ENCODE results near the gene OCA2. TPM values are rescaled to one million over a fixed set of nuclear protein-coding genes. Genes with fewer than 3 reads are reported as not detected.

Gene OCA2
- polyA plus RNA-seq, 1 donor from 2014 or later: 0.97 TPM

DNA sequence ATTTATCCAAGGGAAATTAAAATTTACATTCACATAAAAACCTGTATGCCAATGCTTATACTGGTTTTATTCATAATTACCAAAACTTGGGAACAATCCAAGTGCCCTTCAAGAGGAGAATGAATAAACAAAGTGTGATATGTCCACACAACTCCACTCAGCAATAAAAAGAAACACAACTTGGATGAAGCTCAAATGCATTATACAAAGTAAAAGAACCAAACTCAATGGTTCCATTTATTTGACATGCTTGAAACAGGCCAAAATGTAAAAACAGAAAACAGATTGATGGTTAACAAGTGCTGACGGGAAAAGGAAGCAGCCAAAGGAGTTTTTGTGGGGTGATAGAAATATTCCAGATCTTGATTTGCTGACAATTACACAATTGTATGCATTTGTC is 23.5 kb downstream of the OCA2 start:
- no peak overlapping the region for H3K27ac ChIP-seq (ENCODE audit: low read length)
- H3K4me3 ChIP-seq (ENCODE audit: low read length): no peak overlapping the region
- no peaks in the 10 kb centered on the region for H3K36me3 ChIP-seq (ENCODE audit: insufficient read depth, low read length)
- no peak overlapping the region for H3K4me2 ChIP-seq (ENCODE audit: low read length)
- H3F3A ChIP-seq (ENCODE audit: insufficient read depth, low read length, poor library complexity, severe bottlenecking): no peaks in the 10 kb centered on the region
- no peak overlapping the region for H3K9ac ChIP-seq (ENCODE audit: low read length)
- H2AFZ ChIP-seq (ENCODE audit: low read depth, low read length): no peak overlapping the region
- no peaks in the 10 kb centered on the region for H3K79me2 ChIP-seq (replicated peaks; ENCODE audit: insufficient read depth, low read length)
- no peaks in the 10 kb centered on the region for H3K9me3 ChIP-seq (ENCODE audit: low read length)
- TF ChIP-seq SMC3 (conservative IDR thresholded peaks at IDR 0.05; ENCODE audit: poor library complexity): no peak
- TF ChIP-seq TAF1 (IDR thresholded peaks at IDR 0.05; ENCODE audit: low read depth): no peak
- no peak for TF ChIP-seq RAD21 (conservative IDR thresholded peaks at IDR 0.05)
- no peaks in the 10 kb centered on the region for H3K27me3 ChIP-seq (ENCODE audit: insufficient read depth, low read depth, low read length)
- no peaks in the 10 kb centered on the region for H3K9me2 ChIP-seq (ENCODE audit: insufficient read depth, low read length)
- H4K20me1 ChIP-seq (ENCODE audit: insufficient read depth): no peaks in the 10 kb centered on the region

DNA sequence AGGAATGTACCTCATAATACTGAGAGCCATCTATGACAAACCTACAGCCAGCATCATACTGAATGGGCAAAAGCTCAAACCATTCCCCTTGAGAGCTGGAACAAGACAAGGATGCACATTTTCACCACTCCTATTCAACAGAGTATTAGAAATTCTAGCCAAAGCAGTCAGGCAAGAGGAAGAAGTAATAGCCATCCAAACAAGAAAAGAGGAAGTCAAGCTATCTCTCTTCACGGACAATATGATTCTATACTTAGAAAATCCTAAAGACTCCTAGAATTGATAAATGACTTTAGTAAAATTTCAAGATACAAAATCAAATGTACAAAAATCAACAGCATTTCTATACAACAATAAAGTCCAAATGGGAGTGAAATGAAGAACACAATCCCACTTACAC is 30.2 kb downstream of the OCA2 start:
- Histone ChIP-seq H4K20me1 (ENCODE audit: insufficient read depth) (no peaks in the 10 kb centered on the region), H3K9me2 (ENCODE audit: insufficient read depth, low read length) (no peaks in the 10 kb centered on the region), H3K36me3 (ENCODE audit: insufficient read depth, low read length) (no peaks in the 10 kb centered on the region), H3K27ac (ENCODE audit: low read length) (no peak overlapping the region), H3K9ac (ENCODE audit: low read length) (no peak overlapping the region), H3K4me2 (ENCODE audit: low read length) (no peak overlapping the region), H3K9me3 (ENCODE audit: low read length) (no peaks in the 10 kb centered on the region), H3K27me3 (ENCODE audit: insufficient read depth, low read depth, low read length) (no peaks in the 10 kb centered on the region), H3F3A (ENCODE audit: insufficient read depth, low read length, poor library complexity, severe bottlenecking) (no peaks in the 10 kb centered on the region), H3K79me2 (replicated peaks; ENCODE audit: insufficient read depth, low read length) (no peaks in the 10 kb centered on the region), H2AFZ (ENCODE audit: low read depth, low read length) (no peak overlapping the region), H3K4me3 (ENCODE audit: low read length) (no peak overlapping the region)
- TF ChIP-seq RAD21 (conservative IDR thresholded peaks at IDR 0.05) (no peak), EP300 (conservative IDR thresholded peaks at IDR 0.05; ENCODE audit: poor library complexity, severe bottlenecking) (no peak), TAF1 (IDR thresholded peaks at IDR 0.05; ENCODE audit: low read depth) (no peak)

GRCh38 chr15:28066231-28066630 is 32.9 kb downstream of the OCA2 start:
- Histone ChIP-seq H4K20me1 (ENCODE audit: insufficient read depth) (no peaks in the 10 kb centered on the region), H3K27ac (ENCODE audit: low read length) (no peak overlapping the region), H3K27me3 (ENCODE audit: insufficient read depth, low read depth, low read length) (no peaks in the 10 kb centered on the region), H2AFZ (ENCODE audit: low read depth, low read length) (no peak overlapping the region), H3K9me2 (ENCODE audit: insufficient read depth, low read length) (no peaks in the 10 kb centered on the region), H3K79me2 (replicated peaks; ENCODE audit: insufficient read depth, low read length) (no peaks in the 10 kb centered on the region), H3F3A (ENCODE audit: insufficient read depth, low read length, poor library complexity, severe bottlenecking) (no peaks in the 10 kb centered on the region), H3K4me2 (ENCODE audit: low read length) (no peak overlapping the region), H3K9ac (ENCODE audit: low read length) (no peak overlapping the region), H3K9me3 (ENCODE audit: low read length) (no peaks in the 10 kb centered on the region), H3K4me3 (ENCODE audit: low read length) (no peak overlapping the region), H3K36me3 (ENCODE audit: insufficient read depth, low read length) (no peaks in the 10 kb centered on the region)
- no peak for TF ChIP-seq MXI1 (conservative IDR thresholded peaks at IDR 0.05; ENCODE audit: poor library complexity, severe bottlenecking)
- TF ChIP-seq RAD21 (conservative IDR thresholded peaks at IDR 0.05): no peak
- TF ChIP-seq EZH2 (IDR thresholded peaks at IDR 0.05; ENCODE audit: borderline replicate concordance, insufficient read depth, low read length, poor library complexity, severe bottlenecking): no peak
- no peak for TF ChIP-seq SMC3 (conservative IDR thresholded peaks at IDR 0.05; ENCODE audit: poor library complexity)
- no peak for TF ChIP-seq EP300 (conservative IDR thresholded peaks at IDR 0.05; ENCODE audit: poor library complexity, severe bottlenecking)
- no peak for TF ChIP-seq REST (IDR thresholded peaks at IDR 0.05; ENCODE audit: borderline replicate concordance)
- TF ChIP-seq POLR2AphosphoS5 (IDR thresholded peaks at IDR 0.05): no peak
- no peak for TF ChIP-seq TAF1 (IDR thresholded peaks at IDR 0.05; ENCODE audit: low read depth)
- no peak for TF ChIP-seq CTCF (IDR thresholded peaks at IDR 0.05; ENCODE audit: poor library complexity, severe bottlenecking)

All from neural cell (in vitro differentiated cells).